Effector memory CD8-positive, alpha-beta T cell (primary cell): ENCODE results near the gene SLC25A24.

Experiments
- ATAC-seq: fragments of 150-1000 bp; cut with Tn5 transposase; replicated peaks from 2 replicates; pipeline ENCODE4 v1.10.0; 2021; ENCODE audit warnings: mild to moderate bottlenecking, moderate library complexity
- DNase-seq, 3 experiments: peaks; one replicate each; pipeline ENCODE4 v3.0.0; 2021
- H3K27ac Mint-ChIP-seq, 2 donors: one replicate each; pipeline ENCODE4 v1.8.0; 2022; ENCODE audit warnings: mild to moderate bottlenecking in 2 of 2, mixed read lengths in 2 of 2, moderate library complexity in 2 of 2
- H3K27me3 Mint-ChIP-seq, 2 donors: one replicate each; pipeline ENCODE4 v1.8.0; 2022; ENCODE audit warnings: mixed read lengths in 2 of 2
- H3K36me3 Mint-ChIP-seq: one replicate; pipeline ENCODE4 v1.8.0; 2022; ENCODE audit warnings: mild to moderate bottlenecking, moderate library complexity, mixed read lengths; ENCODE audit not compliant: insufficient read depth
- H3K4me1 Mint-ChIP-seq, 2 donors: one replicate each; pipeline ENCODE4 v1.8.0; 2022; ENCODE audit warnings: low read depth in 2 of 2, mixed read lengths in 2 of 2
- H3K4me3 Mint-ChIP-seq, 2 donors: one replicate each; pipeline ENCODE4 v1.8.0; 2022; ENCODE audit warnings: mild to moderate bottlenecking in 2 of 2, mixed read lengths in 2 of 2, moderate library complexity in 2 of 2
- H3K9me3 Mint-ChIP-seq, 2 donors: one replicate each; pipeline ENCODE4 v1.8.0; 2022; ENCODE audit warnings: mixed read lengths in 2 of 2

SLC25A24 gene

DNA sequence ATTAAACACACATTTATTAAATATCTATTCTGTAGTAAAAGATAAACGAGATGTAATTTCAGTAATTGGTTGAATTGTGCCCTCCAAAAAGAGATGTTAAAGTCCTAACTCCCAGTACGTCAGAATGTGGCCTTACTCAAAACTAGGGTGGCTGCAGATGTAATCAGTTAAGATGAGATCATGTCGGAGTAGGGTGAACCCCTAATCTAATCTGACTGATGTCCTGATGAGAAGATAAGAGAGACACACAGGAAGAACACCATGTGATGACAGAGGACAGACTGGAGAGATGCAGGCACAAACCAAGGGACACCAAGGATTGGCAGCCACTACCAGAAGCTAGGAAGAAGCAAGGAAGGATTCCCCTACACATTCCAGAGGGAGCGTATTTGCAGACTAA lies 104.1 kb downstream of the SLC25A24 start:
- Mint-ChIP-seq H3K27ac (no peak overlapping the region), H3K9me3 (no peaks in the 10 kb centered on the region), H3K27me3 (peaks cover 0 to 8% of the 10 kb centered on the region in 2 donors), H3K4me3 (no peak overlapping the region), H3K4me1 (peaks cover 0 to 4% of the 10 kb centered on the region in 2 donors), H3K36me3 (no peaks in the 10 kb centered on the region)
- DNase-seq (no peak), ATAC-seq (no peak)

DNA sequence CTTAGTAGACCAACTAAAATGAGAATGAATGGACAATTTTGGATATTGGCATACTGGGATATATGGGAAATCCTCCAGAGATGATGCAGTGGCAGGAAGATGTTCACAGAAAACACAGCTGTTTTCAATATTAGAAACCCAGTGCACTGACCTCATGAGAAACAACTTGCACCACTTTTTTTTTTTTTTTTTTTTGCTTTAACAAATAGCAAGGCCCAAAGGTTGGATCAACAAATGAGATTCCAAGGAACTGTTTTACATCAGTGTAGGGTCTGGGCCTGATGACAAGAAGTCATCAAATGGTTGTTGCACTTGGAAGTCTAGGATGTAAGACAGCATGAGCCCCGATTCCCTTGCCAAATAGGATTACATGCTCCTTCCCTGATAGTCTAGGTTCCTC lies 110.7 kb downstream of the SLC25A24 start:
- peaks cover 0 to 15% of the 10 kb centered on the region in 2 donors for H3K27me3 Mint-ChIP-seq
- no peaks in the 10 kb centered on the region for H3K36me3 Mint-ChIP-seq
- no peak overlapping the region for H3K27ac Mint-ChIP-seq

DNA sequence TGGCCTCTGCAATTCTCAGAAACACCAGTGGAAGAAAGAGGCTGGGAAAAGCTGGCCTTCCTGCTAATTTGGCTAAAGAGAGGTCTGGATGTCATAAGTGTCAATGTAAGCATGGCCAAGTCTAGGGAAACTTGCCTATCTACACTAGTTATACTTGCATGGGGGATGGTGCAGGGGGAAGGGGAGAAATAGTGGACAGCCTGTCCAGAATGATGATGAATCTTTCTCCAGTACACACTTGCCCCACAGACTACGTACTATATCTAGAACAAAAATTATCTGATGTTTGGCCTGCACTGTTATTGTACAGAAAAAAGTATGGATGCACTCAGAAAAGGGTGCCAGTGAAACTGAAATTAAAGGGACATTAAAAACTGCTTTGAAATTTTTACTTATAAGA lies 114.5 kb downstream of the SLC25A24 start:
- Mint-ChIP-seq H3K4me1 (peaks cover 23 to 28% of the 10 kb centered on the region in 2 donors), H3K36me3 (no peaks in the 10 kb centered on the region), H3K9me3 (no peaks in the 10 kb centered on the region), H3K27me3 (peaks cover 0 to 15% of the 10 kb centered on the region in 2 donors), H3K4me3 (no peak overlapping the region), H3K27ac (no peak overlapping the region)
- ATAC-seq (no peak), DNase-seq (no peak)

More for the DNA sequence above, 110.7 kb downstream of the SLC25A24 start:
- DNase-seq (no peak), ATAC-seq (no peak)
- H3K4me1 Mint-ChIP-seq: peaks cover 0 to 2% of the 10 kb centered on the region in 2 donors
- no peak overlapping the region for H3K4me3 Mint-ChIP-seq
- no peaks in the 10 kb centered on the region for H3K9me3 Mint-ChIP-seq

DNA sequence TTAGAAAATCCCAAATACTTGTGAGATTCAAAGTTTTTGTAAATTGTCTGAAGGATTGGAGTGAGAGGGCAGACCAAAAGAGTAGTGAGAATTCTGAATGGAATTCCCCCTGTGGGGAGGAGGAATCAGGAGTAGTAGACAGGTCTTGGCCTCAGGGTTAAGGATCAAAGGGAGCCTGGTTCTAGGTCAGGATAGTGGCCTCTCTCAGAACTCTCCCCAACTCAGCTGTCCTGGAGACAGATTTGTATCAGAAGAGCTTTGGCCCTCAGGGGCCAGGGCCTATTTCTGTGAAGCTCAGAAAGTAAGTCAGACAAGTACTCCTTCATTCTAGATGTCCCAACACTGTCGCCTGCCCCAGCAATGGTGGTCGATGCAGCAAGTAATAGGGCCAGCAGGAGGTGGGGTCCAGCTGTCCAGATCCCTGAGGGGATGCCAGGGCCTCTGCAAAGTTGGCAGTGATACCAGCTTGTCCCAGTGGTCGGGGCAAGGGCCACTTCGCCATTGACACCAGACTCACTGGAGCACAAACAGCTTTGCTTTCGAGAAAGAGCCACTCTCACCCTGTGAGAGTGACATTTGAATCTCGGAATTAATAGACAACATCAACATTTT lies 115.2 kb downstream of the SLC25A24 start:
- Mint-ChIP-seq H3K36me3 (no peaks in the 10 kb centered on the region), H3K9me3 (no peaks in the 10 kb centered on the region), H3K27me3 (peaks cover 0 to 15% of the 10 kb centered on the region in 2 donors), H3K4me1 (peaks cover 28 to 34% of the 10 kb centered on the region in 2 donors), H3K27ac (no peak overlapping the region), H3K4me3 (no peak overlapping the region)
- DNase-seq (no peak), ATAC-seq (no peak)
